GM23248 (cell line): ENCODE data around the gene GRID2. TPM values are rescaled to one million over a fixed set of nuclear protein-coding genes. Genes with fewer than 3 reads are reported as not detected.

Experiments used
- DNase-seq: peaks from one replicate; pipeline ENCODE4 v3.0.0-alpha.2; 2015
- H2AFZ ChIP-seq: fragments of 200-600 bp; sonication (generic); 2 replicates; pipeline ENCODE4 v1.6.1; 2016; ENCODE audit warnings: antibody characterized with exemption
- H3F3A ChIP-seq: fragments of 200-600 bp; sonication (generic); 2 replicates; pipeline ENCODE4 v1.6.1; 2016; ENCODE audit warnings: mild to moderate bottlenecking, antibody characterized with exemption, mixed run types; ENCODE audit not compliant: insufficient read depth
- H3K27ac ChIP-seq: fragments of 200-600 bp; sonication (generic); 2 replicates; pipeline ENCODE4 v1.5.1; 2016; ENCODE audit warnings: mild to moderate bottlenecking
- H3K27me3 ChIP-seq: fragments of 200-600 bp; sonication (generic); replicated peaks from 2 replicates; pipeline ENCODE4 v1.6.1; 2016; ENCODE audit warnings: mild to moderate bottlenecking; ENCODE audit not compliant: insufficient read depth
- H3K36me3 ChIP-seq: fragments of 200-600 bp; sonication (generic); 2 replicates; pipeline ENCODE4 v1.6.1; 2016; ENCODE audit warnings: low read depth, mild to moderate bottlenecking
- H3K4me1 ChIP-seq: fragments of 200-600 bp; sonication (generic); 2 replicates; pipeline ENCODE4 v1.6.1; 2016; ENCODE audit warnings: mild to moderate bottlenecking; ENCODE audit not compliant: insufficient read depth
- H3K4me2 ChIP-seq: fragments of 200-600 bp; sonication (generic); one replicate; pipeline ENCODE4 v1.6.1; 2016; ENCODE audit warnings: mild to moderate bottlenecking; ENCODE audit not compliant: unreplicated experiment
- H3K4me3 ChIP-seq: fragments of 200-600 bp; sonication (generic); 2 replicates; pipeline ENCODE4 v1.5.1; 2016; ENCODE audit warnings: mild to moderate bottlenecking
- H3K79me2 ChIP-seq: fragments of 200-600 bp; sonication (generic); 2 replicates; pipeline ENCODE4 v1.6.1; 2016; ENCODE audit warnings: mild to moderate bottlenecking; ENCODE audit not compliant: insufficient read depth
- H3K9ac ChIP-seq: fragments of 200-600 bp; sonication (generic); 2 replicates; pipeline ENCODE4 v1.6.1; 2016; ENCODE audit warnings: mild to moderate bottlenecking
- H3K9me2 ChIP-seq: fragments of 200-600 bp; sonication (generic); 2 replicates; pipeline ENCODE4 v1.6.1; 2016; ENCODE audit warnings: mixed run types, mild to moderate bottlenecking, moderate library complexity; ENCODE audit not compliant: insufficient read depth
- H3K9me3 ChIP-seq: fragments of 200-600 bp; sonication (generic); one replicate; pipeline ENCODE4 v1.6.1; 2017; ENCODE audit warnings: low read depth
- H4K20me1 ChIP-seq: fragments of 200-600 bp; sonication (generic); 2 replicates; pipeline ENCODE4 v1.6.0; 2016; ENCODE audit not compliant: insufficient read depth
- EZH2 ChIP-seq: fragments of 200-600 bp; sonication (generic); IDR thresholded peaks from 2 replicates; pipeline ENCODE4 v1.6.1; 2018; ENCODE audit warnings: antibody characterized with exemption, mild to moderate bottlenecking; ENCODE audit not compliant: insufficient read depth, poor library complexity, severe bottlenecking
- EZH2phosphoT487 ChIP-seq: fragments of 200-600 bp; sonication (generic); IDR thresholded peaks from 2 replicates; pipeline ENCODE4 v1.6.1; 2018; ENCODE audit warnings: antibody characterized with exemption, moderate library complexity, mild to moderate bottlenecking, low read depth; ENCODE audit not compliant: insufficient read depth
- WGBS, 2 experiments: methylation state at CpG; one replicate each; pipeline ENCODE4 v1.1.6; 2015 to 2017; ENCODE audit warnings: low lambda C conversion rate in 2 of 2, low coverage in 1 of 2; ENCODE audit errors: missing lambda C conversion rate in 2 of 2; 5-methylcytosine and 5-hydroxymethylcytosine counted together
- in situ Hi-C: fragments of 300-500 bp; cut with MboI; formaldehyde crosslinking; loops from 2 replicates; pipeline ENCODE4 v1.15.0; 2020
- polyA plus RNA-seq: library from polyadenylated mRNA; unstranded; fragments of >200 nt; fragmentation: Nextera tagmentation; extraction: Ambion mirVana; gene quantifications from 2 replicates; pipeline ENCODE4 v1.2.1, GENCODE V29; 2016
- total RNA-seq: library from RNA; depleted of rRNA; stranded (reverse); fragments of >200 nt; shearing (Covaris generic); gene quantifications from 2 replicates; pipeline ENCODE4 v1.2.3, GENCODE V29; 2014

Gene GRID2
- total and polyA plus RNA-seq, 2 experiments from 2014 or later, result not detected

DNA sequence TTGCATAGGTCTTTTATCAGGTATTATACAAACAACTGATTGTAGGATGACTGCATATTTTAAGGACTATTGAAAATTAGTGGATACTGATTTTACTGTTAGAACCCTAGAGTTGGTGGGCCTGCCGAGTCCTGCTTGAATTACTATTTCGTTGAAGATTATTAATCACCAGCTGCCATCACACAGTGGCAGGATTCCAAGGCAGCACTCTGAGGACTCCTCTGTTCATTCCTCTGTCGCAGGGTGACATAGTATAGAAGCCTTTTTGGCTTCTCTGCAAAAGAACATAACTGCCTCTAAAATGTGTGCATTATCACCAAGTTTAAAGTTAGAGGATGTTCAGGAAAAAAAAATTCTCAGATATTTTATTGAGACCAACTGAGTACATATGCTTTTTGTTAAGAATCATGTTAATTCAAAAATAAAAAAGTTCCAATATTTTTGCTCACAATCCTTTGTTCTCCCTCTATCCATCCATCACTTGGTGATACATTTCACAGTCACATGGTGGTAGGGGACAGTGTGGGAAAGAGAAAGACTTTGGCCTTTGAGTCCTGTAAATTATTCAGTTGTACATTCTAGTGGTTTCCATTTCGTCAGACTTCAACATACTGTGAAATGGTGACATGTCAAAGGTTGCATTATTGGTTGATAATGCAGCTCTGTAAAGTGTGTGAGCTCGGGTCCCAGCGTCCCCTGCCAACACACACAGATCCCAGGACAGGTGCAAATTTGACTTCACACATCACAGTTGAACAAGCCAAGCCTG, 332.5 kb downstream of the GRID2 start:
- no peak overlapping the region for H3K27ac ChIP-seq

DNA sequence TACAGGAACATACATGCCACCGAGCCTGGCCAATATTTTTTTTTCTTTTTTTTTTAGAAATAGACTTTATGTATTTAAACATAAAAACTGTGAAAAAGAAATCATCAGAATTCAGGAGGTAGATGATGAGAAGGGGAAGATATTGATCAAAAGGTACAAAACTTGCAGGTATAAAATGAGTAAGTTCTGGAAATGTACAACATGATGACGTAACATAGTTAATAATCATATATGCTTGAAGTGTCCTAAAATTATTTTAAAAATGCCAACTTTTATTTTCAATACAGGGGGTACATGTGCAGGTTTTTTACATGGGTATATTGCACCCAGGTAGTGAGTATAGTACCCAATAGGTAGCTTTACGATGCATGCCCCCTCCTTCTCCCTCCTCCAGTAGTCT, 337.6 kb downstream of the GRID2 start:
- whole genome bisulfite sequencing, 2 experiments, result 23 to 35% methylated on average over 3 of the region's 3 CpGs
- no peak for TF ChIP-seq EZH2phosphoT487
- TF ChIP-seq EZH2, result no peak
- in situ Hi-C loops, result no loop called here

More for the DNA sequence above, 332.5 kb downstream of the GRID2 start:
- Histone ChIP-seq H3K79me2 (no peaks in the 10 kb centered on the region), H3K4me3 (no peak overlapping the region), H3K4me1 (no peaks in the 10 kb centered on the region), H3K4me2 (no peak overlapping the region), H3K9me3 (no peaks in the 10 kb centered on the region), H4K20me1 (no peaks in the 10 kb centered on the region), H2AFZ (no peak overlapping the region), H3K9ac (no peak overlapping the region), H3K9me2 (no peaks in the 10 kb centered on the region), H3F3A (no peaks in the 10 kb centered on the region), H3K36me3 (no peaks in the 10 kb centered on the region), H3K27me3 (no peaks in the 10 kb centered on the region)
- WGBS, 2 experiments, result 14 to 20% methylated on average over 6 of the region's 6 CpGs
- no peak for DNase-seq
- in situ Hi-C loops, result no loop called here
- no peak for TF ChIP-seq EZH2phosphoT487
- no peak for TF ChIP-seq EZH2

DNA sequence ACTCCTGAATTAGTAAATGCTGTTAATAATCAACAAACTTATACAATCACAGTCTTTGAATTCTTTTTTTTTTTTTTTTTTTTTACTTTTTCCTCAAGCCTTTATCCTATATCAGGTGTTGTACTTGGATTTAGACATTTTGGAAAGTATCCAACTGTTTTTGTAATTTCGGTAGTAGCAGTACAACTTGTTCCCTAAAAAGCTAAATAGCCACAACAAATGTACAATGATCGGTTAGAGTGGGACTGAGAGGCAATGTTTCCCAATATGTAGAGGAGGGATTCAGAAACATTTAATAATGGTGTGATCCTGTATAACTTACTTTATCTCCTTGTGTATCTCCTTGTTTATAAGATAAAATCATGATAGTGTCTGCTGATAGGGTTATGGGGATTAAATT, 343.1 kb downstream of the GRID2 start:
- Histone ChIP-seq H3K9ac (no peak overlapping the region), H3K9me2 (no peaks in the 10 kb centered on the region), H3K4me2 (no peak overlapping the region), H3K9me3 (no peaks in the 10 kb centered on the region), H3F3A (no peaks in the 10 kb centered on the region), H2AFZ (no peak overlapping the region), H3K36me3 (no peaks in the 10 kb centered on the region), H3K27ac (no peak overlapping the region), H3K79me2 (no peaks in the 10 kb centered on the region), H3K27me3 (no peaks in the 10 kb centered on the region), H4K20me1 (no peaks in the 10 kb centered on the region; the same call in 1 of the 2 replicates), H3K4me3 (no peak overlapping the region), H3K4me1 (no peaks in the 10 kb centered on the region)
- TF ChIP-seq EZH2 (no peak), EZH2phosphoT487 (no peak)
- no peak for DNase-seq
- in situ Hi-C loops, result no loop called here
- WGBS, 2 experiments, result 49 to 59% methylated on average over 2 of the region's 2 CpGs

More for the DNA sequence above, 337.6 kb downstream of the GRID2 start:
- Histone ChIP-seq H3K9me3 (no peaks in the 10 kb centered on the region), H3K4me3 (no peak overlapping the region), H2AFZ (no peak overlapping the region), H3K36me3 (no peaks in the 10 kb centered on the region), H3K9ac (no peak overlapping the region), H3K27ac (no peak overlapping the region), H3F3A (no peaks in the 10 kb centered on the region), H3K4me1 (no peaks in the 10 kb centered on the region), H3K9me2 (no peaks in the 10 kb centered on the region), H3K27me3 (no peaks in the 10 kb centered on the region), H3K4me2 (no peak overlapping the region), H3K79me2 (no peaks in the 10 kb centered on the region), H4K20me1 (no peaks in the 10 kb centered on the region)
- no peak for DNase-seq

DNA sequence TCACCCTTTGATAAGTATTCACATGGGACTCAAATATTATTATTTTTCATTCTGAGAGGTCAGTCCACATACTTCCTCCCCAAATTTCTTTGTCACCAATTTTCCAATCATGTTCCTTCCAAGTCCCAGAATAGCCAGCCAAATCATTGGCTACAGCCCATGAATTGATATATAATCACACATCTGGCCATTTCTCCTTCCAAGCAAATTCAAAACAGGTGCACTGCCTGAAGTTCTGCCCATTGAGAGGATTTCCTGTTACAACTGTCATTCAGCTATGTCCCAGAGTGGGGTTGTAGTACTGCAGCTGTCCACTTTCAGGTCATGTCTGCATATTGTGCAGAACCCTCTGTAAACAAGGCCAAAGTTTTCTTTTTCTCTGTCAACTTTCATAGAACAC, 347.8 kb downstream of the GRID2 start:
- Histone ChIP-seq H3K79me2 (no peaks in the 10 kb centered on the region), H3K27me3 (no peaks in the 10 kb centered on the region)
- in situ Hi-C loops, result no loop called here

More for the DNA sequence above, 347.8 kb downstream of the GRID2 start:
- Histone ChIP-seq H3K4me1 (no peaks in the 10 kb centered on the region), H3K27ac (no peak overlapping the region), H2AFZ (no peak overlapping the region), H3K4me2 (no peak overlapping the region), H3K36me3 (no peaks in the 10 kb centered on the region), H4K20me1 (no peaks in the 10 kb centered on the region; the same call in 1 of the 2 replicates), H3K9ac (no peak overlapping the region), H3K4me3 (no peak overlapping the region), H3F3A (no peaks in the 10 kb centered on the region), H3K9me2 (no peaks in the 10 kb centered on the region), H3K9me3 (no peaks in the 10 kb centered on the region)
- no peak for DNase-seq
- TF ChIP-seq EZH2 (no peak), EZH2phosphoT487 (no peak)
